NCI-H510A treated with DMSO at 0.1 percent for 48 hours (cell line): Measurements from ENCODE around the gene GORAB.

ENCODE experiments used
- DNase-seq: peaks from one replicate; lab custom pipeline; 2025; lab: John Stamatoyannopoulos, UW

The GORAB gene

DNA sequence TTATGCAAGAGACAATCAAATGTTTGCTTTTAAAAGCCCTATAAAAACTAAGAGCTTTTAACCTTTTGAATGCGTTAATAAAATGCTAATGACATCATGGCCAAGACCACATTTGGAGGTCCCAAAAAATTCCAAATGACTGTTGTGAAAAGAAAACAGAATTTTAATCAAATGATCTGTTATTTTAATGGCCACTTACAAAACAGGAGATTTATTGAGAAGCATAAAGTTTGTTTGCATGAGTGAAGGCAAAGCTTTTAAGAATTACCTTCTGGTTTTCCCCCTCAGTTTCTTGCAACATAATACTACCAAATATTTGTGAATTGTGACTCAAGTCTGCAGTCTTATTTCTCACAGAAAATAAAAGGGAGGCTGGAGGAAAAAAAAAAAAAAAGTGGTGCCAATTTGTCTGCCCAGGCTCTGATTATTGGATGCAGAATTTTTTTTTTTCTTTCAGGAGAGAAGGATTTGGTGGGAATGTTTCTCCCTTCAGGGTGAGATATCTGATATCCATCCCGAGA is 60.7 kb downstream of the GORAB start:
- DNase-seq: no peak

DNA sequence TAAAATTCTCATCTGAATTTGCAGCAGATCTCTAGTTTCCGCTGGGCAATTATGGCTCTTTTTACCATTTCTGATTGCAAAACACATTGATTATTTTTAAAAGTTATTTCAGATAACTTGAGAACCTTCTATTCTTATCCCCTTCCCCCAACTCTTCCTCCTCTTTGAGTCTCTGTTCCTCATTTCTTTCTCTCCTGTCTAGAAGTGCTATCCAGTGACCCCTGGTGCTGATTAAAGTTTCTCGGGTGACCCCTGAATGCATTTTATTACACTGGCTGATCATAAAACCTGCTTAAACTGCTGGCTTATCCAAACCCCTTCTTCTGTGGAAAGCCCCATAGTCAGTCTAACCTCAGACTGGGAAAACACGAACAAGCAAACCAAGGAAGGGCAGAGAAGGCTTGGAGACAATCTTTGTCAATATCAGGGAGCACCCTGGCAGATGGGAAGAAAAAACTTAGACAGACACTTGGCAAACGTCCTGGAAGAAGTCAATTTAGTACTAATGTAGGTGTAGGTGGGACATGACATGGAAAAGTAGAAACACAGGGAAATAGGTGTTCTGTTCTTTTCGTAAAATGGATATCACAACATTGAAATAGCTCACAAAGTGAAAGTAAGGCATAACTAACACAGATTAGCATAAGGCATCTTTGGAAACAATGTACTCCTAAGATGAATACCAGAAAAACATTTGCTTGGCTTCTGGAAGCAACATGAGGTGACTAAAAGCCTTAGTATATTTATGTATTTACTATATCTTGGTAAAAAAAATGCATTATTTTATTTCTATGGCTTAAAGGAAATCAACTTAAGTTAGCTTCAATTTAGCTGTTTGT is 61.4 kb downstream of the GORAB start:
- no peak for DNase-seq

DNA sequence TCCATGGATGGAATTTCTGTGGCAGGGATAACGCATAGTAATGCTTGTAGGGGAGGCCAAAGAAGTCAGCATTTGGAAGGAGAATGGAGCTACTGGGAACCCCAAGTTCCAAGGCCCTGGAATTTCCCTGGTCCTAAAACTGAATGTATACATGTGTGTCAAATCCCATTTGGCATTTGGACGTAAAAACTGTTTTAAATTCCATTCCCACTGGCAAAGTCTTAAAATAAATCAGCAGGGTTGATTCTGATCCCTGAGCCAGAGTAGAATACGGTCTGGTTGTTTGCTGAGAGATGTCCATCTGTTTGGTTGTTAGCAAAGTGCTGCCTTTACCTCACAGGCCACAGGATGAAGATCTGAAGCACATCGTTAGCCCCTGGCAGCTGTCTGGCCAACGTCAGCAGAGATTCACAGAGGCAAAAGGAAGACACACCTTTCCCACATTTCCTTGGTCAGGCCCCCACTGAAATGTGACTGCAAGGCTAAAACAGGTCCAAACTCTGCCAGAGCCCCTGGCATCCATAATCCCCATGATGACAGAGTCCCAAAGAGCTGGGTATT is 62.2 kb downstream of the GORAB start:
- peak; percentile 18 for DNase-seq

DNA sequence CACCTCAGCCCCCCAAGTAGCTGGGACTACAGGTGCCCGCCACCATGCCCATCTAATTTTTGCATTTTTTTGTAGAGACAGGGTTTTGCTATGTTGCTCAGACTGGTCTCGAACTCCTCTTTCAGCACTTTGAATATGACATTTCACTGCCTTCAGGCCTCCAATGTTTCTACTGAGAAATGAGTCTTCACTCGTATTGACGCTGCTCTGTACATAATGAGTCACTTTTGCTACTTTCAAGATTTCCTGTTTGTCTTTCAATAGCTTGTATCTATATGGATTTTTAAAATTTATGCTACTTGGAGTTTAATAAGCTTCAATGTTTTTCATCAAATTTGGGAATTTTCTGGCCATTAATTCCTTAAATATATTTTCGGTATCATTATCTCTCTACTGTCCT is 64.7 kb downstream of the GORAB start:
- no peak for DNase-seq

DNA sequence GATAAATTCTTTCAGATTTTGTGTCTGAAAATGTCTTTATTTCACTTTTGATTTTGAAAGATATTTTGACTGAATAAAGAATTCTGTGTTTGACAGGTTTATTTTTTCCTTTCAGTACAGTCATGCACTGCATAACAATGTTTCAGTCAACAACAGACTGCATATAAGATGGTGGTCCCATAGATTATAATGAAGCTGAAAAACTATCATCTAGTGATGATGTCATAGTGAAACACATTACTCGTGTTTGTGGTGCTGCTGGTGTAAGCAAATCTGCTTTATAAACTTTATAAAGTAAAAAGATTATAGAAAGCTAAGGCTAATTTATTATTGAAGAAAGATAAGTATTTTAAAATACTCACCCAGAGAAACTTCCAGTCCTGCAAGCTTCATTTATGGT is 66.7 kb downstream of the GORAB start:
- DNase-seq: no peak

DNA sequence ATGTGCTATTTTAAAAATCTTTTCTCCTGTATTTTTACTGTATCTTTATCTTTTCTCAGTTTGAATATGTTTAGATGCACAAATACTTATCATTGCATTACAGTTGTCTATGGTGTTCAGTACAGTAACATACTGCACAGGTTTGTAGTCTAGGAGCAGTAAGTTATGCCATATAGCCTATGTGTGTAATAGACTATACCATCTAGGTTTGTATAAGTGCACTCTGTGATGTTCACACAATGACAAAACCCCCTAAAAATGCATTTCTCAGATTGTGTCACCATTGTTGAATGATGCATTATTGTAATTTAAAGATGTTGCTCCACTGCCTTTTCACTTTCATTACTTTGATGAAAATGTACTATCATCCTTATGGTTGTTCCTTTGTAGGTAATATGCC is 67.1 kb downstream of the GORAB start:
- DNase-seq: no peak

DNA sequence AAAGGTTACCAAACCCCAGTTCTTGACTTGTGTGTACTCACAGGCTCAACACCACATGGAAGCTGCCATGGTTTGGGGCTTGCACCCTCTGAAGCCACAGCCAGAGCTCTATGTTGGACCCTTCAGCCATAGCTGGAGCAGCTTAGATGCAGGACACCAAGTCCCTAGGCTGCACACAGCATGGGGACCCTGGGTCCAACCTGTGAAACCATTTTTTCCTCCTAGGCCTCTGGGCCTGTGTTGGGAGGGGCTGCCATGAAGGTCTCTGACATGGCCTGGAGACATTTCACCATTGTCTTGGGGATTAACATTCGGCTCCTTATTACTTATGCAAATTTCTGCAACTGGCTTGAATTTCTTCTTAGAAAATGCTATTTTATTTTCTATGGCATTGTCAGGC is 69.9 kb downstream of the GORAB start:
- no peak for DNase-seq
